Nephron (organoid): ENCODE measurements around the gene CALML3.
A peak's percentile ranks its signal among the peaks of the same experiment; 100 is the strongest.

Experiments used
- H3K27ac Mint-ChIP-seq, 3 experiments: 2 replicates each; pipeline ENCODE4 v1.8.0; 2020; ENCODE audit warnings: mixed read lengths in 3 of 3, mild to moderate bottlenecking in 2 of 3, moderate library complexity in 1 of 3
- H3K27me3 Mint-ChIP-seq: 2 replicates; pipeline ENCODE4 v1.8.0; 2021; ENCODE audit warnings: low read depth, mild to moderate bottlenecking, moderate library complexity, mixed read lengths
- H3K36me3 Mint-ChIP-seq: 2 replicates; pipeline ENCODE4 v1.8.0; 2020; ENCODE audit warnings: low read depth, mixed read lengths
- H3K4me1 Mint-ChIP-seq: 2 replicates; pipeline ENCODE4 v1.8.0; 2020; ENCODE audit warnings: mixed read lengths
- H3K4me3 Mint-ChIP-seq, 3 experiments: 2 replicates each; pipeline ENCODE4 v1.8.0; 2020; ENCODE audit warnings: mild to moderate bottlenecking in 3 of 3, mixed read lengths in 3 of 3, moderate library complexity in 2 of 3
- H3K9me3 Mint-ChIP-seq: 2 replicates; pipeline ENCODE4 v1.8.0; 2020; ENCODE audit warnings: mixed read lengths
- CTCF ChIP-seq, 3 experiments: fragments of 200-600 bp; sonication (generic); IDR thresholded peaks; one replicate each; pipeline ENCODE4 v1.5.0; 2021; ENCODE audit warnings: antibody characterized with exemption in 3 of 3; ENCODE audit not compliant: unreplicated experiment in 3 of 3

The CALML3 gene

GRCh38 chr10:5529702-5530411 is 5.1 kb downstream of the CALML3 start:
- no peak overlapping the region for H3K4me3 Mint-ChIP-seq
- no peak for TF ChIP-seq CTCF (IDR thresholded peaks at IDR 0.05; ENCODE audit: unreplicated experiment in 3 of 3)
- H3K4me1 Mint-ChIP-seq: peaks cover 64% of the 10 kb centered on the region
- H3K36me3 Mint-ChIP-seq: no peaks in the 10 kb centered on the region
- peaks cover 4% of the 10 kb centered on the region for H3K9me3 Mint-ChIP-seq
- peaks cover 3% of the 10 kb centered on the region for H3K27me3 Mint-ChIP-seq
- peak overlapping the region; percentile 45 to 71 (median 56) for H3K27ac Mint-ChIP-seq

- no peak for TF ChIP-seq CTCF (IDR thresholded peaks at IDR 0.05; ENCODE audit: unreplicated experiment in 3 of 3)
- no peaks in the 10 kb centered on the region for H3K36me3 Mint-ChIP-seq
Observed at GRCh38 chr10:5530412-5530806, 5.6 kb downstream of the CALML3 start.

GRCh38 chr10:5530846-5531557 is 6.2 kb downstream of the CALML3 start:
- H3K27me3 Mint-ChIP-seq: peaks cover 3% of the 10 kb centered on the region
- peaks cover 64% of the 10 kb centered on the region for H3K4me1 Mint-ChIP-seq
- H3K4me3 Mint-ChIP-seq: no peak overlapping the region
- H3K27ac Mint-ChIP-seq: peak overlapping the region in 2 of 3 experiments; percentile 56 to 71
- TF ChIP-seq CTCF (IDR thresholded peaks at IDR 0.05; ENCODE audit: unreplicated experiment in 3 of 3): no peak
- H3K36me3 Mint-ChIP-seq: no peaks in the 10 kb centered on the region
- H3K9me3 Mint-ChIP-seq: peaks cover 4% of the 10 kb centered on the region

More at GRCh38 chr10:5530412-5530806, 5.6 kb downstream of the CALML3 start:
- H3K4me1 Mint-ChIP-seq: peaks cover 69% of the 10 kb centered on the region
- H3K4me3 Mint-ChIP-seq: no peak overlapping the region
- peaks cover 4% of the 10 kb centered on the region for H3K9me3 Mint-ChIP-seq
- H3K27me3 Mint-ChIP-seq: peaks cover 3% of the 10 kb centered on the region
- H3K27ac Mint-ChIP-seq: peak overlapping the region in 2 of 3 experiments; percentile 56 to 71

- Mint-ChIP-seq H3K4me3 (no peak overlapping the region), H3K9me3 (peaks cover 4% of the 10 kb centered on the region), H3K36me3 (no peaks in the 10 kb centered on the region), H3K27ac (peak overlapping the region in 2 of 3 experiments; percentile 71 to 75), H3K4me1 (peaks cover 60% of the 10 kb centered on the region), H3K27me3 (peaks cover 3% of the 10 kb centered on the region)
- no peak for TF ChIP-seq CTCF (IDR thresholded peaks at IDR 0.05; ENCODE audit: unreplicated experiment in 3 of 3)
Observed at GRCh38 chr10:5531558-5532306, 7.0 kb downstream of the CALML3 start.

GRCh38 chr10:5532307-5532605 is 7.5 kb downstream of the CALML3 start:
- no peak for TF ChIP-seq CTCF (IDR thresholded peaks at IDR 0.05; ENCODE audit: unreplicated experiment in 3 of 3)
- H3K27ac Mint-ChIP-seq: peak overlapping the region in 2 of 3 experiments; percentile 71 to 75

More at GRCh38 chr10:5532307-5532605, 7.5 kb downstream of the CALML3 start:
- H3K27me3 Mint-ChIP-seq: peaks cover 3% of the 10 kb centered on the region
- peaks cover 4% of the 10 kb centered on the region for H3K9me3 Mint-ChIP-seq
- H3K36me3 Mint-ChIP-seq: no peaks in the 10 kb centered on the region
- H3K4me1 Mint-ChIP-seq: peaks cover 60% of the 10 kb centered on the region
- no peak overlapping the region for H3K4me3 Mint-ChIP-seq
